Testis (tissue), 2 donors: ENCODE results near the gene UBL4A.

ENCODE experiments used
- POLR2A ChIP-seq: fragments of 450-650 bp; IDR thresholded peaks from one replicate; pipeline ENCODE4 v1.6.1; 2017; ENCODE audit warnings: antibody characterized with exemption, mild to moderate bottlenecking, moderate library complexity
- TF ChIP-seq, protein P1 (sequence below), 3 experiments: fragments of 450-650 bp in 2 of 3; fragments of 200-600 bp in 1 of 3; sonication (generic) in 1 of 3; IDR thresholded peaks; one replicate each; pipeline ENCODE4 v1.5.1; 2016 to 2019; ENCODE audit warnings: antibody characterized with exemption in 3 of 3, mild to moderate bottlenecking in 2 of 3, moderate library complexity in 1 of 3

- TF ChIP-seq, protein P1, sequence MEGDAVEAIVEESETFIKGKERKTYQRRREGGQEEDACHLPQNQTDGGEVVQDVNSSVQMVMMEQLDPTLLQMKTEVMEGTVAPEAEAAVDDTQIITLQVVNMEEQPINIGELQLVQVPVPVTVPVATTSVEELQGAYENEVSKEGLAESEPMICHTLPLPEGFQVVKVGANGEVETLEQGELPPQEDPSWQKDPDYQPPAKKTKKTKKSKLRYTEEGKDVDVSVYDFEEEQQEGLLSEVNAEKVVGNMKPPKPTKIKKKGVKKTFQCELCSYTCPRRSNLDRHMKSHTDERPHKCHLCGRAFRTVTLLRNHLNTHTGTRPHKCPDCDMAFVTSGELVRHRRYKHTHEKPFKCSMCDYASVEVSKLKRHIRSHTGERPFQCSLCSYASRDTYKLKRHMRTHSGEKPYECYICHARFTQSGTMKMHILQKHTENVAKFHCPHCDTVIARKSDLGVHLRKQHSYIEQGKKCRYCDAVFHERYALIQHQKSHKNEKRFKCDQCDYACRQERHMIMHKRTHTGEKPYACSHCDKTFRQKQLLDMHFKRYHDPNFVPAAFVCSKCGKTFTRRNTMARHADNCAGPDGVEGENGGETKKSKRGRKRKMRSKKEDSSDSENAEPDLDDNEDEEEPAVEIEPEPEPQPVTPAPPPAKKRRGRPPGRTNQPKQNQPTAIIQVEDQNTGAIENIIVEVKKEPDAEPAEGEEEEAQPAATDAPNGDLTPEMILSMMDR (IDR thresholded peaks at IDR 0.05) = no peak
- no peak for TF ChIP-seq POLR2A
Measured at GRCh38 chrX:154494715-154495114, 8.3 kb upstream of the UBL4A start.
